Uterus (tissue), 2 donors: ENCODE data around the gene GNG7.
"Not testable (repeated sequence)": the region's sequence is repeated elsewhere in the genome, so short reads cannot be mapped to it uniquely, and the experiment has no call there.

Experiments used
- POLR2A ChIP-seq, 2 donors: fragments of 450-650 bp; IDR thresholded peaks; one replicate each; pipeline ENCODE4 v1.6.1; 2016; ENCODE audit warnings: antibody characterized with exemption in 2 of 2, mild to moderate bottlenecking in 1 of 2, moderate library complexity in 1 of 2
- TF ChIP-seq, protein P1 (sequence below), 4 experiments: fragments of 200-600 bp in 2 of 4; fragments of 450-650 bp in 2 of 4; sonication (generic) in 2 of 4; IDR thresholded peaks; one replicate each; pipeline ENCODE4 v1.5.1; 2016 to 2019; ENCODE audit warnings: antibody characterized with exemption in 4 of 4, mild to moderate bottlenecking in 2 of 4, moderate library complexity in 1 of 4

DNA sequence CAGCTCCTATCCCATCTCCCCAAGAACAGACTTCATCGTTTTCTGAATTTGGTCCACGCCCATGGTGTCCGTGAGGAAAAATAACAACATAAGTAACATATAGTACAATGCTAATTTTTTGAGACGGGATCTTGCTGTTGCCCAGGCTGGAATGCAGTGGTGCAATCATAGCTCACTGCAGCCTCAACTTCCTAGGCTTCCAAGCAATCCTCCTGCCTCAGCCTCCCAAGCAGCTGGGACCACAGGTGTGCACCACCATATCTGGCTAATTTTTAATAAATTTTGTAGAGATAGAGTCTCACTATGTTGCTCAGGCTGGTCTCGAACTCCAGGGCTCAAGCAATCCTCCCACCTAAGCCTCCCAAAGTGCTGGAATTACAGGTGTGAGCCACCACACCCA is 23.5 kb downstream of the GNG7 start:
- TF ChIP-seq, protein P1, sequence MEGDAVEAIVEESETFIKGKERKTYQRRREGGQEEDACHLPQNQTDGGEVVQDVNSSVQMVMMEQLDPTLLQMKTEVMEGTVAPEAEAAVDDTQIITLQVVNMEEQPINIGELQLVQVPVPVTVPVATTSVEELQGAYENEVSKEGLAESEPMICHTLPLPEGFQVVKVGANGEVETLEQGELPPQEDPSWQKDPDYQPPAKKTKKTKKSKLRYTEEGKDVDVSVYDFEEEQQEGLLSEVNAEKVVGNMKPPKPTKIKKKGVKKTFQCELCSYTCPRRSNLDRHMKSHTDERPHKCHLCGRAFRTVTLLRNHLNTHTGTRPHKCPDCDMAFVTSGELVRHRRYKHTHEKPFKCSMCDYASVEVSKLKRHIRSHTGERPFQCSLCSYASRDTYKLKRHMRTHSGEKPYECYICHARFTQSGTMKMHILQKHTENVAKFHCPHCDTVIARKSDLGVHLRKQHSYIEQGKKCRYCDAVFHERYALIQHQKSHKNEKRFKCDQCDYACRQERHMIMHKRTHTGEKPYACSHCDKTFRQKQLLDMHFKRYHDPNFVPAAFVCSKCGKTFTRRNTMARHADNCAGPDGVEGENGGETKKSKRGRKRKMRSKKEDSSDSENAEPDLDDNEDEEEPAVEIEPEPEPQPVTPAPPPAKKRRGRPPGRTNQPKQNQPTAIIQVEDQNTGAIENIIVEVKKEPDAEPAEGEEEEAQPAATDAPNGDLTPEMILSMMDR (IDR thresholded peaks at IDR 0.05) = not testable (repeated sequence)
- TF ChIP-seq POLR2A (IDR thresholded peaks at IDR 0.05) = not testable (repeated sequence)
